ENCODE measurements around the gene FBL. TPM values are rescaled to one million over a fixed set of nuclear protein-coding genes. Genes with fewer than 3 reads are reported as not detected.
"Not testable (repeated sequence)": the region's sequence is repeated elsewhere in the genome, so short reads cannot be mapped to it uniquely, and the experiment has no call there.

Gene FBL
- total and polyA plus RNA-seq, 4 donors = 23.3 to 96.2 (median 57.7) TPM

DNA sequence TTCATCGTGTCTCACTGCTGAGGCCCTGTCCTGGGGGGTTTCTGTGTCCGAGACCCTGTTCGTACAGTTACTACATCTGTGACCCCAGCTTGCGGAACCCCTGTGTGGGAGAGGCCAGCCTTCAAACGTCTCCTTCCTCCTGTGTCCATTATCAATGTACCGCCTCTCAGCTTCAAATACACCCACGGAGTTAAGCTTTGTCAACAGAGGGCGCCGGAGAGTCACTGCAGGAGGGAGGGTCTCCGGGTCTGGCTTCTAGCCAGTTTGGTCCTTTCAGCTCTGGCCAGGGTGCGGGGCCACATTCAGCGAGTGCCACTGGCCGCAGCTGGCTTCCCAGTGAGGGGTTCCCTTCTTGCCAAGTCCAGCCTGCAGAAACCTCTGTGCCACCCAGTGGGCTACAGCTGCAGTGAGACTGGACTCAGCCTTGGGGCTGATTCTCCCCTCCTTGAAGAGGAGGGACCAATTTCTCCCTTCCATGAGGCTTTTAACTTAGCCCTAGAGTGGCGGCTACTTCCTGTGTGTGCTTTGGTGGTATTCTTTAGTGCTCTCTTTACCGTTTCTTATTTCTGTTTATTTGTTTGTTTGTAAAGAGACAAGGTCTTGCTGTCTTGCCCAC is 35.4 kb upstream of the FBL start:
- not testable (repeated sequence) for H3K36me3 ChIP-seq (ENCODE audit: control insufficient read depth in 4 of 4, insufficient read depth in 3 of 4, low read depth in 1 of 4, low read length in 3 of 4); H3K4me3 ChIP-seq (ENCODE audit: low read depth in 1 of 3, low read length in 3 of 3); H3K4me1 ChIP-seq (ENCODE audit: control insufficient read depth in 4 of 4, insufficient read depth in 4 of 4, low read length in 3 of 4); H3K9me3 ChIP-seq (ENCODE audit: control insufficient read depth in 4 of 4, low read length in 3 of 4); H3K9ac ChIP-seq (ENCODE audit: low read depth in 1 of 2, low read length in 2 of 2); H3K27ac ChIP-seq (ENCODE audit: low read depth in 1 of 2, low read length in 2 of 2); H3K27me3 ChIP-seq (ENCODE audit: control insufficient read depth in 4 of 4, insufficient read depth in 4 of 4, low read length in 3 of 4); DNase-seq (ENCODE audit: low spot score)
- 26% methylated on average over 15 of the region's 15 CpGs for WGBS
- TF ChIP-seq, protein P1, sequence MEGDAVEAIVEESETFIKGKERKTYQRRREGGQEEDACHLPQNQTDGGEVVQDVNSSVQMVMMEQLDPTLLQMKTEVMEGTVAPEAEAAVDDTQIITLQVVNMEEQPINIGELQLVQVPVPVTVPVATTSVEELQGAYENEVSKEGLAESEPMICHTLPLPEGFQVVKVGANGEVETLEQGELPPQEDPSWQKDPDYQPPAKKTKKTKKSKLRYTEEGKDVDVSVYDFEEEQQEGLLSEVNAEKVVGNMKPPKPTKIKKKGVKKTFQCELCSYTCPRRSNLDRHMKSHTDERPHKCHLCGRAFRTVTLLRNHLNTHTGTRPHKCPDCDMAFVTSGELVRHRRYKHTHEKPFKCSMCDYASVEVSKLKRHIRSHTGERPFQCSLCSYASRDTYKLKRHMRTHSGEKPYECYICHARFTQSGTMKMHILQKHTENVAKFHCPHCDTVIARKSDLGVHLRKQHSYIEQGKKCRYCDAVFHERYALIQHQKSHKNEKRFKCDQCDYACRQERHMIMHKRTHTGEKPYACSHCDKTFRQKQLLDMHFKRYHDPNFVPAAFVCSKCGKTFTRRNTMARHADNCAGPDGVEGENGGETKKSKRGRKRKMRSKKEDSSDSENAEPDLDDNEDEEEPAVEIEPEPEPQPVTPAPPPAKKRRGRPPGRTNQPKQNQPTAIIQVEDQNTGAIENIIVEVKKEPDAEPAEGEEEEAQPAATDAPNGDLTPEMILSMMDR (IDR thresholded peaks at IDR 0.05; ENCODE audit: low read depth, low read length, missing input control) = peak; percentile 29
- TF ChIP-seq RAD21 (IDR thresholded peaks at IDR 0.05) = peak in 1 of 2 donors; percentile 48

DNA sequence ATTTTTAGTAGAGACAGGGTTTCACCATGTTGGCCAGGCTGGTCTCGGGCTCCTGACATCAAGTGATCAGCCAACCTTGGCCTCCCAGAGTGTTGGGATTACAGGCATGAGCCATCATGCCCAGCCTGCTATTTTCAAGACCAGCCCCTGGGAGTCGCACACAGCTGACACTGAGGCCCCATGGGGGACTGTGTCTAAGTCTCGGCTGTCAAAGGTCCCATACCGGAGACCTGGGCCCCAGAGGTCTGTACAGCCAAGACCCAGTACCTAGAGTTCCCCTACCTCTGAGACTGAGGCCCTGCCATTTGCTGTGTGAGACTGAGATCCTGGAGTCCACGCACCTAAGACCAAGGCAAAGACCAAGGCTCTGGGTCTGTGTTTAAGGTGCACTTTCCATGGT is 34.1 kb upstream of the FBL start:
- not testable (repeated sequence) for H3K4me1 ChIP-seq (ENCODE audit: control insufficient read depth in 4 of 4, insufficient read depth in 4 of 4, low read length in 3 of 4)

DNA sequence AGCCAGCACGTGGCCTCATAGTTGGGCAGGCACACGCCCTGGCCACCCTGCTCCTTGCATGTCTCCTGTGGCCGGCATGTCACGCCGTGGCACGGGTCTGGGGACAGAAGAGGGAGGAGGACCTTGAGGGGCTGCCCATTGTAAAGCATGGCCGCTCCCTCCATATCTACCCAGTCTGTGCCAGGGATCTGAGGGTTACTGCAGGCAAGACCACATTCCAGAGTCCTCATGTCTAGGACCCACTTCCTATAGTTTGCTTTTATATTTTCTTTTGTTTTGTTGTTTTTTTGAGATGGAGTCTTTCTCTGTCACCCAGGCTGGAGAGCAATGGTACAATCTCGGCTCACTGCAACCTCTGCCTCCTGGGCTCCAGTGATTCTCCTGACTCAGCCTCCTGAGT is 33.6 kb upstream of the FBL start:
- not testable (repeated sequence) for H3K36me3 ChIP-seq (ENCODE audit: control insufficient read depth in 4 of 4, insufficient read depth in 3 of 4, low read depth in 1 of 4, low read length in 3 of 4); H3K27ac ChIP-seq (ENCODE audit: low read depth in 1 of 2, low read length in 2 of 2); H3K4me3 ChIP-seq (ENCODE audit: low read depth in 1 of 3, low read length in 3 of 3); H3K27me3 ChIP-seq (ENCODE audit: control insufficient read depth in 4 of 4, insufficient read depth in 4 of 4, low read length in 3 of 4); DNase-seq (ENCODE audit: low spot score); H3K9me3 ChIP-seq (ENCODE audit: control insufficient read depth in 4 of 4, low read length in 3 of 4); H3K9ac ChIP-seq (ENCODE audit: low read depth in 1 of 2, low read length in 2 of 2); H3K4me1 ChIP-seq (ENCODE audit: control insufficient read depth in 4 of 4, insufficient read depth in 4 of 4, low read length in 3 of 4)
- WGBS = 97% methylated on average over 2 of the region's 8 CpGs

More for the DNA sequence above, 34.1 kb upstream of the FBL start:
- not testable (repeated sequence) for H3K9ac ChIP-seq (ENCODE audit: low read depth in 1 of 2, low read length in 2 of 2); H3K36me3 ChIP-seq (ENCODE audit: control insufficient read depth in 4 of 4, insufficient read depth in 3 of 4, low read depth in 1 of 4, low read length in 3 of 4); H3K27ac ChIP-seq (ENCODE audit: low read depth in 1 of 2, low read length in 2 of 2); H3K4me3 ChIP-seq (ENCODE audit: low read depth in 1 of 3, low read length in 3 of 3); H3K27me3 ChIP-seq (ENCODE audit: control insufficient read depth in 4 of 4, insufficient read depth in 4 of 4, low read length in 3 of 4); DNase-seq (ENCODE audit: low spot score); H3K9me3 ChIP-seq (ENCODE audit: control insufficient read depth in 4 of 4, low read length in 3 of 4)
- 97% methylated on average over 4 of the region's 5 CpGs for WGBS

DNA sequence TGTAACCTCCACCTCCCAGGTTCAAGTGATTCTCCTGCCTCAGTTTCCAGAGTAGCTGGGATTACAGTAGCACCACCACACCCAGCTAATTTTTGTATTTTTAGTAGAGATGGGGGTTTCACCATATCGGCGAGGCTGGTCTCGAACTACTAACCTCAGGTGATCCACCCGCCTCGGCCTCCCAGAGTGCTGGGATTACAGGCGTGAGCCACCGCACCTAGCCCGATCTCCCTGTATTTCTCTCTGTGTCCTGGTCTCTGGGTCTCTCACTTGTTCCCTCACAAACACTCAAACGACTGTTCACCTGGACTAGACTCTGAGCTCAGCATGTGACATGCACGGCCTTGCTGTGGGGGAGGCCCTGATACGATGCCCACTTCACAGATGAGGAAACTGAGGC is 32.7 kb upstream of the FBL start:
- H3K27ac ChIP-seq (ENCODE audit: low read depth in 1 of 2, low read length in 2 of 2); H3K9ac ChIP-seq (ENCODE audit: low read depth in 1 of 2, low read length in 2 of 2); DNase-seq (ENCODE audit: low spot score); H3K4me3 ChIP-seq (ENCODE audit: low read depth in 1 of 3, low read length in 3 of 3); H3K9me3 ChIP-seq (ENCODE audit: control insufficient read depth in 4 of 4, low read length in 3 of 4); H3K4me1 ChIP-seq (ENCODE audit: control insufficient read depth in 4 of 4, insufficient read depth in 4 of 4, low read length in 3 of 4); H3K36me3 ChIP-seq (ENCODE audit: control insufficient read depth in 4 of 4, insufficient read depth in 3 of 4, low read depth in 1 of 4, low read length in 3 of 4); H3K27me3 ChIP-seq (ENCODE audit: control insufficient read depth in 4 of 4, insufficient read depth in 4 of 4, low read length in 3 of 4): not testable (repeated sequence)
- 87% methylated on average over 11 of the region's 11 CpGs for WGBS

DNA sequence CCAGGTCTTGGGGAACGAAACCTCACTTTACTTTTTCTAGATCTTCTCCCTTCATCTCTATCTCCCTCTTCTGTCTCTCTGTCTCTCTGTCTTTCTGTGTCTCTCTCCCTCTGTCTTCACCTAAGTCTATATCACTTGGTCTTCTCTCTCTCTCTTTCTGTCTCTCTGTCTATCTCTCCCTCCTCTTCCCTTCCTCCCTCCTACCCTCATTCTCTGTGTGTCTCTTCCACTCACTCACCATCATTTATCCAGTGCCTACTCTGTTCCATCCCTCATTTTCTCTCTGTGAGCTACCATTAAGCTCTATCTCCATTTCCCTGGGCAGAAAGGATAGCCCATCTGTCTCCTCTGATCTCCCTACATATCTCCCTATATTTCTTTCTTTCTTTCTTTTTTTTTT is 32.2 kb upstream of the FBL start:
- Histone ChIP-seq H3K9ac (ENCODE audit: low read depth in 1 of 2, low read length in 2 of 2) (no peak overlapping the region), H3K27ac (ENCODE audit: low read depth in 1 of 2, low read length in 2 of 2) (no peak overlapping the region), H3K27me3 (ENCODE audit: control insufficient read depth in 4 of 4, insufficient read depth in 4 of 4, low read length in 3 of 4) (no peaks in the 10 kb centered on the region), H3K9me3 (ENCODE audit: control insufficient read depth in 4 of 4, low read length in 3 of 4) (no peaks in the 10 kb centered on the region), H3K4me3 (ENCODE audit: low read depth in 1 of 3, low read length in 3 of 3) (no peak overlapping the region), H3K36me3 (ENCODE audit: control insufficient read depth in 4 of 4, insufficient read depth in 3 of 4, low read depth in 1 of 4, low read length in 3 of 4) (no peaks in the 10 kb centered on the region), H3K4me1 (ENCODE audit: control insufficient read depth in 4 of 4, insufficient read depth in 4 of 4, low read length in 3 of 4) (no peaks in the 10 kb centered on the region)
- no peak for DNase-seq (ENCODE audit: low spot score)
- 100% methylated on average over 1 of the region's 1 CpG for WGBS
- TF ChIP-seq HNF4A (conservative IDR thresholded peaks at IDR 0.05) (no peak), RXRA (IDR thresholded peaks at IDR 0.05) (no peak), TAF1 (conservative IDR thresholded peaks at IDR 0.05) (no peak), SP1 (IDR thresholded peaks at IDR 0.05) (no peak), FOXA2 (IDR thresholded peaks at IDR 0.05) (no peak), JUND (IDR thresholded peaks at IDR 0.05) (no peak), YY1 (IDR thresholded peaks at IDR 0.05) (no peak), GABPA (IDR thresholded peaks at IDR 0.05 in 1 of 2, conservative IDR thresholded peaks at IDR 0.05 in 1 of 2) (no peak), HNF4G (IDR thresholded peaks at IDR 0.05) (no peak), RAD21 (IDR thresholded peaks at IDR 0.05) (no peak)
- TF ChIP-seq, protein P2, sequence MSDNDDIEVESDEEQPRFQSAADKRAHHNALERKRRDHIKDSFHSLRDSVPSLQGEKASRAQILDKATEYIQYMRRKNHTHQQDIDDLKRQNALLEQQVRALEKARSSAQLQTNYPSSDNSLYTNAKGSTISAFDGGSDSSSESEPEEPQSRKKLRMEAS (IDR thresholded peaks at IDR 0.05) = no peak
- TF ChIP-seq, protein P3, sequence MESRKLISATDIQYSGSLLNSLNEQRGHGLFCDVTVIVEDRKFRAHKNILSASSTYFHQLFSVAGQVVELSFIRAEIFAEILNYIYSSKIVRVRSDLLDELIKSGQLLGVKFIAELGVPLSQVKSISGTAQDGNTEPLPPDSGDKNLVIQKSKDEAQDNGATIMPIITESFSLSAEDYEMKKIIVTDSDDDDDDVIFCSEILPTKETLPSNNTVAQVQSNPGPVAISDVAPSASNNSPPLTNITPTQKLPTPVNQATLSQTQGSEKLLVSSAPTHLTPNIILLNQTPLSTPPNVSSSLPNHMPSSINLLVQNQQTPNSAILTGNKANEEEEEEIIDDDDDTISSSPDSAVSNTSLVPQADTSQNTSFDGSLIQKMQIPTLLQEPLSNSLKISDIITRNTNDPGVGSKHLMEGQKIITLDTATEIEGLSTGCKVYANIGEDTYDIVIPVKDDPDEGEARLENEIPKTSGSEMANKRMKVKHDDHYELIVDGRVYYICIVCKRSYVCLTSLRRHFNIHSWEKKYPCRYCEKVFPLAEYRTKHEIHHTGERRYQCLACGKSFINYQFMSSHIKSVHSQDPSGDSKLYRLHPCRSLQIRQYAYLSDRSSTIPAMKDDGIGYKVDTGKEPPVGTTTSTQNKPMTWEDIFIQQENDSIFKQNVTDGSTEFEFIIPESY (IDR thresholded peaks at IDR 0.05) = no peak
- TF ChIP-seq, protein P4, sequence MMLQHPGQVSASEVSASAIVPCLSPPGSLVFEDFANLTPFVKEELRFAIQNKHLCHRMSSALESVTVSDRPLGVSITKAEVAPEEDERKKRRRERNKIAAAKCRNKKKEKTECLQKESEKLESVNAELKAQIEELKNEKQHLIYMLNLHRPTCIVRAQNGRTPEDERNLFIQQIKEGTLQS (IDR thresholded peaks at IDR 0.05) = no peak

All from liver (tissue), 9 donors.